ENCODE measurements around the gene IL22RA1.

The IL22RA1 gene

GRCh38 chr1:24178407-24178806 is 35.5 kb upstream of the IL22RA1 start:
- DNase-seq (ENCODE audit: low read depth, low spot score) = no peak
- H3K4me3 ChIP-seq (ENCODE audit: low read depth, low read length) = no peak overlapping the region
- TF ChIP-seq CTCF (IDR thresholded peaks at IDR 0.05; ENCODE audit: low read depth, low read length) = no peak
- in situ Hi-C loops (cut with HindIII; ENCODE audit: low sequenced_read_pairs) = no loop called here

- in situ Hi-C loops (cut with HindIII; ENCODE audit: low sequenced_read_pairs) = no loop called here
- DNase-seq (ENCODE audit: low read depth, low spot score) = no peak
- no peak for TF ChIP-seq CTCF (IDR thresholded peaks at IDR 0.05; ENCODE audit: low read depth, low read length)
- no peak overlapping the region for H3K4me3 ChIP-seq (ENCODE audit: low read depth, low read length)
These were observed 34.2 kb upstream of the IL22RA1 start for GRCh38 chr1:24177161-24177560.

- no peak overlapping the region for H3K4me3 ChIP-seq (ENCODE audit: low read depth, low read length)
- DNase-seq (ENCODE audit: low read depth, low spot score) = no peak
- no peak for TF ChIP-seq CTCF (IDR thresholded peaks at IDR 0.05; ENCODE audit: low read depth, low read length)
- in situ Hi-C loops (cut with HindIII; ENCODE audit: low sequenced_read_pairs) = no loop called here
These were observed 32.3 kb upstream of the IL22RA1 start for GRCh38 chr1:24175033-24175755.

- no peak overlapping the region for H3K4me3 ChIP-seq (ENCODE audit: low read depth, low read length)
- no peak for TF ChIP-seq CTCF (IDR thresholded peaks at IDR 0.05; ENCODE audit: low read depth, low read length)
- DNase-seq (ENCODE audit: low read depth, low spot score) = no peak
- in situ Hi-C loops (cut with HindIII; ENCODE audit: low sequenced_read_pairs) = no loop called here
These were observed 31.0 kb upstream of the IL22RA1 start for GRCh38 chr1:24173638-24174575.

GRCh38 chr1:24172598-24172997 is 29.7 kb upstream of the IL22RA1 start:
- H3K4me3 ChIP-seq (ENCODE audit: low read depth, low read length) = no peak overlapping the region
- in situ Hi-C loops (cut with HindIII; ENCODE audit: low sequenced_read_pairs) = no loop called here
- no peak for DNase-seq (ENCODE audit: low read depth, low spot score)
- no peak for TF ChIP-seq CTCF (IDR thresholded peaks at IDR 0.05; ENCODE audit: low read depth, low read length)

GRCh38 chr1:24169286-24169685 is 26.3 kb upstream of the IL22RA1 start:
- no peak overlapping the region for H3K4me3 ChIP-seq (ENCODE audit: low read depth, low read length)
- no peak for DNase-seq (ENCODE audit: low read depth, low spot score)
- no peak for TF ChIP-seq CTCF (IDR thresholded peaks at IDR 0.05; ENCODE audit: low read depth, low read length)
- in situ Hi-C loops (cut with HindIII; ENCODE audit: low sequenced_read_pairs) = no loop called here

Measured in astrocyte of the spinal cord (primary cell).